ENCODE data around the gene RNF212B.
"Not testable (repeated sequence)": the region's sequence is repeated elsewhere in the genome, so short reads cannot be mapped to it uniquely, and the experiment has no call there.

Gene RNF212B
- 0 to 1.8 (median 0.05) reads per million in 17 experiments for total RNA-seq

DNA sequence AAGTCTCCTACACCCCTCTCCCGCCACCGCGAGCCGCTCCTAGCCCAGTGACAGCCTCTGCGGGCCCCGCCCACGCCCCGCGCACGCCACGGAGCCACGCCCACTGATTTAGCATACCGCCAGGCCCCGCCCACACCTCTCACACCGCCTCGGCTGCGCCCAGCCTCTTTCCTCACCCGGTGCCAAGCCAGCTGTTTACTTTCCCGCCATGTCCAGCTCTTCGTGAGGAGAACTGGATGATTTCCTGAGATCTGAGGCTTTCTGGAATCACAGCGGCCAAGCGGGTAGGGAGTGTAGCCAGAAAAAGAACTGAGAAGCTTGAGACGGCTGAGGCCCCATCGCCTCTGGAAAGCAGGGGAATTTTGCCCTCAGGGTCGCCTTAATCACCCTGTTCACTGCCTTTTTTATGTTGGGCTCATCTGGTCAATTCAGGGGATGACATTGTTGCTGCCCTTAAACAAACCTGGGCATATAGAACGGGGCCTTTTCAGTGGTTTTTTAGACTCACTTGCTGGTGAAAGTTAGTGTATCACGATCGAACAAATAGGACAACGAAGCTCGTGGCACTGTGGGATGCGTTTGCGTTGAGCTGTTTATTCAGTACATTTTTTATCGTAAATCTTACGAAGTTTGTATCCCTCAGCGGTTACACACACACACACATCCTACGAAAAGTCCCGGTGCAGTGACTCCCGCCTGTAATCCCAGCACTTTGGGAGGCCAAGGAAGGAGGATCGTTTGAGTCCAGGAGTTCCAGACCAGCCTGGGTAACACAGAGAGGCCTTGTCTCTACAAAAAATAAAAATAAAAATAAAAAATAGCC lies at the start of gene RNF212B:
TSS of gene RNF212B (plus strand) at position 165 of the 823 bp plus-strand sequence. CDS start 2,410 bp downstream, outside the sequence.
- peak; percentile 92 to 98 (median 95) for DNase-seq

DNA sequence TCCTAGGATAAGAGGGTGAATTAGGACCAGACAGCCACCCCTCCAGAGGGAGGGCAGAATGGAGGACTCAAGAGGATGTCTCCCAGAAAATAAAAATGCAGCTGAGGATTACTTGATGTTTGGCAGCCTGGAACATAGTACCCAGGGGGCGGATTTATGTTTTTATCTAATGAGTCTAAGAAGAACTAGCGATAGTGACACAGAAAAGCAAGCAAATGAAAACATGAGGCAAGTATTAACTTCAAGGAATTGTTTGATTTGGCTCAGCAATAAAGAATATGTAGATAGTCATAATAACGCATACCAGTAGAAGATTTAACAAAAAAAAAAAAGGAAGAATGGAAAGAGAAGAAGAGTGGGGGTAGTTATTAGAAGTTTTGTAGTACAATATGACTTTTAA lies 44.3 kb upstream of the RNF212B start:
- DNase-seq: no peak

- DNase-seq: no peak
Measured at GRCh38 chr14:23195552-23196101, 42.1 kb upstream of the RNF212B start.

GRCh38 chr14:23196487-23196886 lies 41.2 kb upstream of the RNF212B start:
- not testable (repeated sequence) for DNase-seq

DNA sequence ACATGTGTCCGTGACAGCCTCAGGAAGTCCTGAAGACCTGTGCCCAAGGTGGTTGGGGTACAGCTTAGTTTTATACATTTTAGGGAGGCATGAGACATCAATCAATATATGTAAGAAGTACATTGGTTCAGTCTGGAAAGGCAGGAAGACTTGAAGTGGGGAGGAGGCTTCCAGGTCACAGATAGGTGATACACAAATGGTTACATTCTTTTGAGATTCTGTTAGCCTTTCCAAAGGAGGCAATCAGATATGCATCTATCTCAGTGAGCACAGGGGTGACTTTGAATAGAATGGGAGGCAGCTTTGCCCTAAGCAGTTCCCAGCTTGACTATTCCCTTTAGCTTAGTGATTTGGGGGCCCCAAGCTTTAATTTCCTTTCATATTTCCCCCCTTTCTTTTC lies 38.6 kb upstream of the RNF212B start:
- not testable (repeated sequence) for DNase-seq

- DNase-seq: no peak
Measured at GRCh38 chr14:23202001-23202400, 35.7 kb upstream of the RNF212B start.

- DNase-seq: no peak
Measured at GRCh38 chr14:23206422-23207145, 31.2 kb upstream of the RNF212B start.

- DNase-seq: no peak
Measured at GRCh38 chr14:23207146-23207540, 30.6 kb upstream of the RNF212B start.

DNA sequence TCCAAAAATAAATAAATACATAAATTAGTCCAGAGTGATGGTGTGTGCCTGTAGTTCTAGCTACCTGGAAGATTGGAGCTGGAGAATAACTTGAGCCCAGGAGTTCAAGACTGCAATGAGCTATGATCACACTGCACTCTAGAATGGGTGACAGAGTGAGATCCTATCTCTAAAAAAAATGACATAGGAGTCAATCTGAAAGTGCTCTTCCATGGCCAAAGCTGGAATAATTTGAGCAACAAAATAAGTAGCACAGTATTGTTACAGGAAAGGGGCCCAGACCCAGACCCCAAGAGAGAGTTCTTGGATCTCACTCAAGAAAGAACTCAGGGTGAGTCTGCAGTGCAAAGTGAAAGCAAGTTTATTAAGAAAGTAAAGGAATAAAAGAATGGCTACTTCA lies 29.4 kb upstream of the RNF212B start:
- no peak for DNase-seq

GRCh38 chr14:23209651-23210423 lies 27.9 kb upstream of the RNF212B start:
- DNase-seq: no peak

- DNase-seq: no peak
Measured at GRCh38 chr14:23215421-23215820, 22.3 kb upstream of the RNF212B start.

GRCh38 chr14:23217032-23218020 lies 20.4 kb upstream of the RNF212B start:
- peak; percentile 33 to 68 (median 52) for DNase-seq

GRCh38 chr14:23219075-23219474 lies 18.7 kb upstream of the RNF212B start:
- no peak for DNase-seq

DNA sequence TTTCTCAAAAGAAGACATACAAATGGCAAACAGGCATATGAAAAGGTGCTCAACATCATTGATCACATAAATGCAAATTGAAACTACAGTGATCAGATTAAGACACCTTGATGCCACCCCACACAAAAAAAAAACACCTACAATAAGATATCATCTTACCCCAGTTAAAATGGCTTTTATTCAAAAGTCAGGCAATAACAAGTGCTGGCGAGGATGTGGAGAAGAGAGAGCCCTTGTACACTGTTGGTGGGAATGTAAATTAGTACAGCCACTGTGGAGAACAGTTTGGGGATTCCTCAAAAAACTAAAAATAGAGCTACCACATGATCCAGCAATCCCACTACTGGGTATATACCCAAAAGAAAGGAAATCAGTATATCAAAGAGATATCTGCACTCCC lies 12.8 kb upstream of the RNF212B start:
- DNase-seq: not testable (repeated sequence)

GRCh38 chr14:23227566-23227965 lies 10.2 kb upstream of the RNF212B start:
- no peak for DNase-seq

DNA sequence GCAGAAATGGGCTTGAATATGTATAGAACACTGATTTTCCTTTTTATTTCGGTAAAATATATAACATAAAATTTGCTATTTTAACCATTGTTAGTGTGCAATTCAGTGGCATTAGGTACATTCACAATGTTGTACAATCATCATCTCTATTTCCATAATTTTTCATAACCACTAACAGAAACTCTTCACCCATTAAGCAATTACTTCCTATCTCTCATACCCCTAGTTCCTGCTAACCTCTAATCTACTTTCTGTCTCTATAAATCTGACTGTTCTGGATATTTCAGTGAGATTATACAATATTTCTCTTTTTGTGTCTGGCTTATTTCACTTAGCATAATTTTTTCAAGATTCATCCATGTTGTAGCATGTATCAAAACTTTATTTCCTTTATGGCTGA lies 8.9 kb upstream of the RNF212B start:
- peak in 2 of 4 experiments; percentile 49 for DNase-seq

DNA sequence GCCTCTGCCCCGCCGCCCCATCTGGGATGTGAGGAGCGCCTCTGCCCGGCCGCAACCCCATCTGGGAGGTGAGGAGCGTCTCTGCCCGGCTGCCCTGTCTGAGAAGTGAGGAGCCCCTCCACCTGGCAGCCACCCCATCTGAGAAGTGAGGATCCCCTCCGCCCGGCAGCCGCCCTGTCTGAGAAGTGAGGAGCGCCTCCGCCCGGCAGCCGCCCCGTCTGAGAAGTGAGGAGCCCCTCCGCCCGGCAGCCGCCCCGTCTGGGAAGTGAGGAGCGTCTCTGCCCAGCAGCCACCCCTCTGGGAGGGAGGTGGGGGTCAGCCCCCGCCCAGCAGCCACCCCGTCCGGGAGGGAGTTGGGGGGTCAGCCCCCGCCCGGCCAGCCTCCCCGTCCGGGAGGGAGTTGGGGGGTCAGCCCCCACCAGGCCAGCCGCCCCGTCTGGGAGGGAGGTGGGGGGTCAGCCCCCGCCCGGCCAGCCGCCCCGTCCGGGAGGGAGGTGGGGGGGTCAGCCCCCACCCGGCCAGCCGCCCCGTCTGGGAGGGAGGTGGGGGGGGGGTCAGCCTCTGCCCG lies 5.4 kb upstream of the RNF212B start:
- DNase-seq: not testable (repeated sequence)

GRCh38 chr14:23240661-23241060 lies 2.9 kb downstream of the RNF212B start:
- DNase-seq: no peak

GRCh38 chr14:23241061-23241715 lies 3.5 kb downstream of the RNF212B start:
- not testable (repeated sequence) for DNase-seq

- DNase-seq: no peak
Measured at GRCh38 chr14:23242076-23242475, 4.3 kb downstream of the RNF212B start.
